Ovary (tissue), 3 donors: ENCODE results near the gene SPIN3.
"Not testable (repeated sequence)": the region's sequence is repeated elsewhere in the genome, so short reads cannot be mapped to it uniquely, and the experiment has no call there.

ENCODE experiments used
- CTCF ChIP-seq, 3 donors: fragments of 450-650 bp in 2 of 3; fragments of 200-600 bp in 1 of 3; IDR thresholded peaks; one replicate each; pipeline versions ENCODE4 v1.5.1 to v1.8.0; 2016 to 2022; ENCODE audit warnings: antibody characterized with exemption in 3 of 3, mild to moderate bottlenecking in 1 of 3
- EP300 ChIP-seq: sonication (generic); formaldehyde crosslinking; IDR thresholded peaks from one replicate; pipeline ENCODE4 v1.6.1; 2017; ENCODE audit warnings: antibody characterized with exemption
- POLR2A ChIP-seq: fragments of 450-650 bp; IDR thresholded peaks from one replicate; pipeline ENCODE4 v1.6.1; 2017; ENCODE audit warnings: antibody characterized with exemption, mild to moderate bottlenecking, moderate library complexity
- donor health status: DM: no; HTN: no; CAD: no.

GRCh38 chrX:56946201-56946600 is 49.1 kb downstream of the SPIN3 start:
- not testable (repeated sequence) for TF ChIP-seq POLR2A; CTCF (IDR thresholded peaks at IDR 0.05); EP300
